ENCODE measurements around the gene SAMD4A.

The SAMD4A gene

GRCh38 chr14:54567224-54567638 is 303 bp downstream of the SAMD4A start:
- no peak for DNase-seq

GRCh38 chr14:54567639-54568561 is 972 bp downstream of the SAMD4A start:
- DNase-seq: peak; percentile 47

GRCh38 chr14:54568821-54569595 is 2.1 kb downstream of the SAMD4A start:
- no peak for DNase-seq

GRCh38 chr14:54570047-54570446 is 3.1 kb downstream of the SAMD4A start:
- no peak for DNase-seq

GRCh38 chr14:54570631-54571415 is 3.9 kb downstream of the SAMD4A start:
- no peak for DNase-seq

- peak; percentile 27 for DNase-seq
Measured at GRCh38 chr14:54572316-54572715, 5.4 kb downstream of the SAMD4A start.

GRCh38 chr14:54574528-54574927 is 7.6 kb downstream of the SAMD4A start:
- no peak for DNase-seq

GRCh38 chr14:54577494-54577893 is 10.6 kb downstream of the SAMD4A start:
- no peak for DNase-seq

GRCh38 chr14:54577977-54578376 is 11.0 kb downstream of the SAMD4A start:
- no peak for DNase-seq

GRCh38 chr14:54579621-54580020 is 12.7 kb downstream of the SAMD4A start:
- no peak for DNase-seq

- DNase-seq: no peak
Measured at GRCh38 chr14:54580933-54581332, 14.0 kb downstream of the SAMD4A start.

- no peak for DNase-seq
Measured at GRCh38 chr14:54582334-54582733, 15.4 kb downstream of the SAMD4A start.

- DNase-seq: no peak
Measured at GRCh38 chr14:54584097-54584496, 17.2 kb downstream of the SAMD4A start.

- no peak for DNase-seq
Measured at GRCh38 chr14:54585214-54585613, 18.3 kb downstream of the SAMD4A start.

- no peak for DNase-seq
Measured at GRCh38 chr14:54589076-54589475, 22.1 kb downstream of the SAMD4A start.

GRCh38 chr14:54589843-54590242 is 22.9 kb downstream of the SAMD4A start:
- no peak for DNase-seq

GRCh38 chr14:54590481-54590880 is 23.6 kb downstream of the SAMD4A start:
- no peak for DNase-seq

GRCh38 chr14:54591461-54591860 is 24.5 kb downstream of the SAMD4A start:
- no peak for DNase-seq

- no peak for DNase-seq
Measured at GRCh38 chr14:54591866-54592265, 24.9 kb downstream of the SAMD4A start.

GRCh38 chr14:54593860-54594259 is 26.9 kb downstream of the SAMD4A start:
- DNase-seq: no peak

GRCh38 chr14:54594537-54594936 is 27.6 kb downstream of the SAMD4A start:
- DNase-seq: no peak

- DNase-seq: no peak
Measured at GRCh38 chr14:54597795-54598443, 31.0 kb downstream of the SAMD4A start.
